ENCODE results near the gene ASTN2.
"Not testable (repeated sequence)": the region's sequence is repeated elsewhere in the genome, so short reads cannot be mapped to it uniquely, and the experiment has no call there.

ASTN2 gene

GRCh38 chr9:116899337-116900006, 515.4 kb downstream of the ASTN2 start:
- TF ChIP-seq, protein P1, sequence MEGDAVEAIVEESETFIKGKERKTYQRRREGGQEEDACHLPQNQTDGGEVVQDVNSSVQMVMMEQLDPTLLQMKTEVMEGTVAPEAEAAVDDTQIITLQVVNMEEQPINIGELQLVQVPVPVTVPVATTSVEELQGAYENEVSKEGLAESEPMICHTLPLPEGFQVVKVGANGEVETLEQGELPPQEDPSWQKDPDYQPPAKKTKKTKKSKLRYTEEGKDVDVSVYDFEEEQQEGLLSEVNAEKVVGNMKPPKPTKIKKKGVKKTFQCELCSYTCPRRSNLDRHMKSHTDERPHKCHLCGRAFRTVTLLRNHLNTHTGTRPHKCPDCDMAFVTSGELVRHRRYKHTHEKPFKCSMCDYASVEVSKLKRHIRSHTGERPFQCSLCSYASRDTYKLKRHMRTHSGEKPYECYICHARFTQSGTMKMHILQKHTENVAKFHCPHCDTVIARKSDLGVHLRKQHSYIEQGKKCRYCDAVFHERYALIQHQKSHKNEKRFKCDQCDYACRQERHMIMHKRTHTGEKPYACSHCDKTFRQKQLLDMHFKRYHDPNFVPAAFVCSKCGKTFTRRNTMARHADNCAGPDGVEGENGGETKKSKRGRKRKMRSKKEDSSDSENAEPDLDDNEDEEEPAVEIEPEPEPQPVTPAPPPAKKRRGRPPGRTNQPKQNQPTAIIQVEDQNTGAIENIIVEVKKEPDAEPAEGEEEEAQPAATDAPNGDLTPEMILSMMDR (IDR thresholded peaks at IDR 0.05; ENCODE audit: control extremely low read depth, extremely low read depth, low read depth, missing control alignments), result no peak
- CTCF ChIA-PET, result interaction anchor here (1.0 kb wide), 1 partner anchor 39 kb away, joined by 3 read pairs; no protein-coding TSS in a partner anchor
- DNase-seq (ENCODE audit: extremely low spot score), result no peak
- POLR2A ChIA-PET, result no interaction called here

GRCh38 chr9:116898131-116898530, 516.7 kb downstream of the ASTN2 start:
- DNase-seq (ENCODE audit: extremely low spot score); POLR2A ChIA-PET: not testable (repeated sequence)
- CTCF ChIA-PET, result interaction anchor here (0.8 to 1.3 kb wide), 3 partner anchors 11 to 116 kb away, joined by 3 read pairs; no protein-coding TSS in a partner anchor

DNA sequence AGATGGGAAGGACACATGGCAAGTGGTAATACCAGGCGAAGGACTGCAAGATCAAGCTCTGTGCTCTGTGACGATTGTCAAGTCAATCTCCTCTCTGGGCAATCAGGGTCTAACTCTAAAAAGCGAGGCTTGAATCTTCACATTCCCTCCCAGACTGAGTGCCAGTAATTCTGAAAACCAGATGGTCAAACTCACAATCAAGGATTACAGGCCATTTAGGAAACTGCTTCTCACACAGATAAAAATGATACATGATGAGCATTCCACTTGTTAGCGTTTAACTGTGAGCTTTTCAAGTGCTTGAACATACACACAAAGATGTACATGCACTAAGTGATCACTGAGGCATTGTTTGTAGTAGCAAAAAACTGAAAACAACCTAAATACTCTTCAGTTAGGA, 517.7 kb downstream of the ASTN2 start:
- CTCF ChIA-PET, result no interaction called here
- POLR2A ChIA-PET, result no interaction called here
- TF ChIP-seq, protein P1 (IDR thresholded peaks at IDR 0.05; ENCODE audit: control extremely low read depth, extremely low read depth, low read depth, missing control alignments), result no peak
- no peak for DNase-seq (ENCODE audit: extremely low spot score)

DNA sequence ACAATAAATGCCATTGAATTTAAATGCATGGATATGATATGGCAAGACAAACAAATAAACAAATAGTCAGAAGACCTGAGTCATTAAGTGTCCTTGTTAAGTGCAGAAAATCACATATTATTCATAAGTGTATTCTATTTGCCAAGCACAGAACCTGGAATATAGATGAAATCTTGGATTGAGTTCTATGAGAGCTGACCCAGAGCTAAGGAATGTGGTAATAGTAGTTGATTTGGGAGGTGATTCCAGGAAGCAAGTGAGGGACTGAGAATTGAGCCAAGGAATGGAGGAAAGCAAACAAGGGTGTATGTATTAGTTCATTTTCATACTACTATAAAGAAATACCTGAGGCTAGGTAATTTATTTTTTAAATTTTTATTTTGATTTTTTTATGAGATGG, 518.9 kb downstream of the ASTN2 start:
- DNase-seq (ENCODE audit: extremely low spot score), result no peak
- POLR2A ChIA-PET, result no interaction called here
- CTCF ChIA-PET, result no interaction called here
- TF ChIP-seq, protein P1 (IDR thresholded peaks at IDR 0.05; ENCODE audit: control extremely low read depth, extremely low read depth, low read depth, missing control alignments), result no peak

DNA sequence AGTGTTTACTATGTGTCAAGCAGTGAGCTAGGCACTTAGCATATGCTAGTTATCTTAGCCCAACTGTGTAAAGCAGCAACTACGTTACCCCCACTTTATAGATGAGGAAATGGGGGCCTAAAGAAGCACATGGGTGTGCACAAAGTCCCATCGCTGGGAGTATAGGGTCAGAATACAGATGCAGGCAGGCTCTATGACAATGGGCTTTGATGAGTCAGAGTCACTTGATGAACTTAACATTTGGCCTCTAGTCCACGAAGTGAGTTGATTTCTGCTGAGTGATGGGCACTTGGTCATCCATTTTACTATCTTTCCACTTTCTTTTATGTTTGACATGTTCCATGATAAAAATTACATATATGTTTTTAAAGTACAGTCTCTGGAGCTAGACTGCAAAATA, 523.4 kb downstream of the ASTN2 start:
- TF ChIP-seq, protein P1 (IDR thresholded peaks at IDR 0.05; ENCODE audit: control extremely low read depth, extremely low read depth, low read depth, missing control alignments), result no peak
- ChIA-PET POLR2A (no interaction called here), CTCF (interaction anchor here (1.3 to 4.6 kb wide), 4 partner anchors 10 to 83 kb away, joined by 3 to 15 read pairs (median 6); no protein-coding TSS in a partner anchor)
- no peak for DNase-seq (ENCODE audit: extremely low spot score)

- CTCF ChIA-PET, result interaction anchor here (4.6 kb wide), 1 partner anchor 28 kb away, joined by 15 read pairs; no protein-coding TSS in a partner anchor
- POLR2A ChIA-PET; DNase-seq (ENCODE audit: extremely low spot score): not testable (repeated sequence)
Observed at GRCh38 chr9:116888476-116888875, 526.4 kb downstream of the ASTN2 start.

GRCh38 chr9:116888066-116888465, 526.8 kb downstream of the ASTN2 start:
- POLR2A ChIA-PET, result no interaction called here
- DNase-seq (ENCODE audit: extremely low spot score), result no peak
- CTCF ChIA-PET, result interaction anchor here (1.6 to 4.6 kb wide), 2 partner anchors 10 to 27 kb away, joined by 3 to 15 read pairs; no protein-coding TSS in a partner anchor
- TF ChIP-seq, protein P1 (IDR thresholded peaks at IDR 0.05; ENCODE audit: control extremely low read depth, extremely low read depth, low read depth, missing control alignments), result no peak

Measured in GM10248 (cell line).